ENCODE measurements around the gene SEPTIN5. TPM values are rescaled to one million over a fixed set of nuclear protein-coding genes. Genes with fewer than 3 reads are reported as not detected.

The SEPTIN5 gene
- total RNA-seq, 1 donor from 2014 or later, result 7.3 TPM

- no peak overlapping the region for H3K27ac Mint-ChIP-seq (ENCODE audit: unreplicated experiment)
- H2AFZ ChIP-seq (ENCODE audit: low read depth, low read length), result no peak overlapping the region
- H3K27ac ChIP-seq (ENCODE audit: low read depth, low read length), result no peak overlapping the region
- H3K27me3 ChIP-seq (ENCODE audit: insufficient read depth, low read length), result peaks cover 3% of the 10 kb centered on the region
- peaks cover 5% of the 10 kb centered on the region for H3K36me3 ChIP-seq (ENCODE audit: insufficient read depth, low read length)
- H3K9me3 Mint-ChIP-seq (ENCODE audit: unreplicated experiment), result peaks cover 6% of the 10 kb centered on the region
- H3K27me3 Mint-ChIP-seq (ENCODE audit: low read depth, unreplicated experiment), result peaks cover 45% of the 10 kb centered on the region
- peaks cover 11% of the 10 kb centered on the region for H3K36me3 Mint-ChIP-seq (ENCODE audit: low read depth, unreplicated experiment)
- TF ChIP-seq CTCF (IDR thresholded peaks at IDR 0.05; ENCODE audit: insufficient read depth, low read depth, low read length) (no peak), EZH2 (IDR thresholded peaks at IDR 0.05; ENCODE audit: insufficient read depth, low read length) (no peak)
- H3K4me1 ChIP-seq (ENCODE audit: insufficient read depth, low read length), result peaks cover 22% of the 10 kb centered on the region
- FAIRE-seq (no peak), DNase-seq (ENCODE audit: low read depth) (no peak)
- H3K79me2 ChIP-seq (ENCODE audit: insufficient read depth, low read length), result peaks cover 15% of the 10 kb centered on the region
- no peak overlapping the region for H3K4me3 ChIP-seq (ENCODE audit: insufficient read depth, low read depth, low read length)
- H3K4me3 Mint-ChIP-seq (ENCODE audit: unreplicated experiment), result no peak overlapping the region
- H3K9me3 ChIP-seq (ENCODE audit: insufficient read depth, low read depth, low read length), result no peaks in the 10 kb centered on the region
- no peak overlapping the region for H3K9ac ChIP-seq (ENCODE audit: low read length)
- H3K4me1 Mint-ChIP-seq (ENCODE audit: low read depth, unreplicated experiment), result peaks cover 2% of the 10 kb centered on the region
- H3K4me2 ChIP-seq (ENCODE audit: low read length), result no peak overlapping the region
- peaks cover 46% of the 10 kb centered on the region for H4K20me1 ChIP-seq (ENCODE audit: insufficient read depth, low read length)
Measured at GRCh38 chr22:19721330-19722177, 7.3 kb downstream of the SEPTIN5 start.

DNA sequence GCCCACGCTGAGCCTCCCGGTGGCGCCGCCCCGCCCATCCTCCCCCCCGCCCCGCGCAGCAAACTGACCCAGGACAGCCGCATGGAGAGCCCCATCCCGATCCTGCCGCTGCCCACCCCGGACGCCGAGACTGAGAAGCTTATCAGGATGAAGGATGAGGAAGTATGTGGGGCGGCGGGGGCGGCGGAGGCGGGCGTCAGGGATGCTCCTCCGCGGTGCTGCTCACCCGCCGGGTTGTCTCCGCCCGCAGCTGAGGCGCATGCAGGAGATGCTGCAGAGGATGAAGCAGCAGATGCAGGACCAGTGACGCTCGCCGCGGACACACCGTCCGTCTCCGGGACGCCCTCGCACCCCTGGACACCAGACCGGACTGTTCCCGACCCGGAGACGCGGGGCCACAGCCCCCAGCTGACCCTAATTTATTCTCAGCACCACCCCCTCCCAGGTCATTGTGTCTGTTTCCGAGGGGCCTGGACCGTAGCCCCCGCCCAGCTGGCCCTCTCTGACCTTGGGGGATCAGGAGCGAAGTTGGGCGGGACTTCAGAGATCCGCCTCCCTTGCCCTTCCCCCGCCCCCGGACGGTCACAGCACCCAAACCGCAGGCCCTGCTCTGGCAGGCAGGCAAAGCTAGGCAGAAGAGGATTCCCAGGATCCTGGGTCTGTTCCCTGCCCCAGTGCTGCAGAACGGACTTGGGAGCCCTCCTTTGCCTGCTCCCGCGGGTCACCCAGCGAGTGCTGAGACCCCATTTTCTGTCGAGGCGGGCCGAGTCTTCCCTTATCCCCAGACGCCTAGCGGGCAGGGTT lies 8.1 kb downstream of the SEPTIN5 start:
- no peak overlapping the region for H3K4me3 Mint-ChIP-seq (ENCODE audit: unreplicated experiment)

More for the DNA sequence above, 8.1 kb downstream of the SEPTIN5 start:
- FAIRE-seq (no peak), DNase-seq (ENCODE audit: low read depth) (no peak)
- TF ChIP-seq CTCF (IDR thresholded peaks at IDR 0.05; ENCODE audit: insufficient read depth, low read depth, low read length) (no peak), EZH2 (IDR thresholded peaks at IDR 0.05; ENCODE audit: insufficient read depth, low read length) (no peak)
- Mint-ChIP-seq H3K9me3 (ENCODE audit: unreplicated experiment) (peaks cover 6% of the 10 kb centered on the region), H3K27ac (ENCODE audit: unreplicated experiment) (no peak overlapping the region), H3K4me1 (ENCODE audit: low read depth, unreplicated experiment) (peaks cover 2% of the 10 kb centered on the region), H3K36me3 (ENCODE audit: low read depth, unreplicated experiment) (peaks cover 11% of the 10 kb centered on the region), H3K27me3 (ENCODE audit: low read depth, unreplicated experiment) (peaks cover 49% of the 10 kb centered on the region)
- Histone ChIP-seq H3K9me3 (ENCODE audit: insufficient read depth, low read depth, low read length) (no peaks in the 10 kb centered on the region), H3K4me2 (ENCODE audit: low read length) (no peak overlapping the region), H4K20me1 (ENCODE audit: insufficient read depth, low read length) (peaks cover 43% of the 10 kb centered on the region), H3K36me3 (ENCODE audit: insufficient read depth, low read length) (peaks cover 5% of the 10 kb centered on the region), H3K27ac (ENCODE audit: low read depth, low read length) (no peak overlapping the region), H3K4me3 (ENCODE audit: insufficient read depth, low read depth, low read length) (no peak overlapping the region), H3K4me1 (ENCODE audit: insufficient read depth, low read length) (peaks cover 21% of the 10 kb centered on the region), H3K79me2 (ENCODE audit: insufficient read depth, low read length) (peaks cover 13% of the 10 kb centered on the region), H2AFZ (ENCODE audit: low read depth, low read length) (no peak overlapping the region), H3K27me3 (ENCODE audit: insufficient read depth, low read length) (peaks cover 3% of the 10 kb centered on the region), H3K9ac (ENCODE audit: low read length) (no peak overlapping the region)

Measured in astrocyte (in vitro differentiated cells and primary cell).